Lung (tissue), 12 donors: ENCODE measurements around the gene GPR162. TPM values are rescaled to one million over a fixed set of nuclear protein-coding genes. Genes with fewer than 3 reads are reported as not detected.
A peak's percentile ranks its signal among the peaks of the same experiment; 100 is the strongest.

ENCODE experiments used
- ATAC-seq: fragments of 200-7000 bp; cut with Tn5 transposase; one replicate; pipeline ENCODE4 v1.9.1; 2020; ENCODE audit warnings: moderate number of reproducible peaks; ENCODE audit not compliant: insufficient read depth, low FRiP score
- DNase-seq, 3 donors: peaks; one replicate each; pipeline ENCODE4 v3.0.0-alpha.2; 2013 to 2017
- H3K27ac ChIP-seq, 2 donors: one replicate each; pipeline ENCODE4 v1.5.1; 2013; ENCODE audit warnings: mild to moderate bottlenecking in 2 of 2, moderate library complexity in 2 of 2, control low read depth in 1 of 2, inconsistent platforms in 1 of 2, low read depth in 1 of 2, low read length in 1 of 2
- H3K27me3 ChIP-seq, 3 donors: one replicate each; pipeline ENCODE4 v1.5.1; 2013; ENCODE audit warnings: low read length in 2 of 3; ENCODE audit not compliant: control insufficient read depth in 3 of 3, insufficient read depth in 3 of 3
- H3K36me3 ChIP-seq, 4 donors: one replicate each; pipeline ENCODE4 v1.5.1; 2013; ENCODE audit warnings: low read length in 4 of 4, mild to moderate bottlenecking in 1 of 4, moderate library complexity in 1 of 4; ENCODE audit not compliant: control insufficient read depth in 4 of 4, insufficient read depth in 4 of 4
- H3K4me1 ChIP-seq, 5 donors: one replicate each; pipeline ENCODE4 v1.5.1; 2013; ENCODE audit warnings: low read length in 5 of 5, mild to moderate bottlenecking in 2 of 5, moderate library complexity in 1 of 5; ENCODE audit not compliant: control insufficient read depth in 5 of 5, insufficient read depth in 5 of 5
- H3K4me3 ChIP-seq: one replicate; pipeline ENCODE4 v1.5.1; 2013; ENCODE audit warnings: mild to moderate bottlenecking, control low read depth, moderate library complexity
- H3K9ac ChIP-seq, 2 donors: one replicate each; pipeline ENCODE4 v1.5.1; 2013; ENCODE audit warnings: low read length in 2 of 2, control low read depth in 1 of 2; ENCODE audit not compliant: insufficient read depth in 1 of 2
- H3K9me3 ChIP-seq, 4 donors: one replicate each; pipeline ENCODE4 v1.5.1; 2013; ENCODE audit warnings: low read length in 3 of 4, mild to moderate bottlenecking in 1 of 4, moderate library complexity in 1 of 4; ENCODE audit not compliant: control insufficient read depth in 4 of 4, insufficient read depth in 3 of 4
- CTCF ChIP-seq: IDR thresholded peaks from 2 replicates; pipeline ENCODE4 v1.5.1; 2012; ENCODE audit warnings: mild to moderate bottlenecking; ENCODE audit errors: control extremely low read depth, extremely low read depth
- WGBS, 2 donors: extraction: QIAGEN DNeasy Blood & Tissue Kit; methylation state at CpG; one replicate each; pipeline ENCODE4 v1.1.7; 2013; 5-methylcytosine and 5-hydroxymethylcytosine counted together
- polyA plus RNA-seq, 2 donors: library from polyadenylated mRNA; stranded (reverse); fragments of 200-250 nt; gene quantifications; one replicate each; pipeline ENCODE4 v1.2.1, GENCODE V29; 2013
- total RNA-seq, 2 donors: library from RNA; depleted of rRNA in 1 of 2; stranded (reverse); fragments of >200 nt in 1 of 2; gene quantifications; one replicate each; pipeline ENCODE4 v1.2.1, GENCODE V29; 2014 to 2021
- donor health status: control.
- donor health status: control.
- donor health status: Bipolar disorder and iron deficiency.
- donor health status: healthy.
- donor health status: DM: yes; HTN: yes; CAD: no.

Gene GPR162
- total and polyA plus RNA-seq, 4 donors = 22.8 to 36.0 (median 24.0) TPM

- Histone ChIP-seq H3K27me3 (peaks cover 0 to 2% (median 0%) of the 10 kb centered on the region in 3 donors), H3K4me3 (no peak overlapping the region), H3K9me3 (peaks cover 0 to 2% (median 0%) of the 10 kb centered on the region in 4 donors), H3K4me1 (peaks cover 5 to 39% (median 17%) of the 10 kb centered on the region in 5 donors), H3K9ac (no peak overlapping the region), H3K36me3 (peaks cover 0 to 23% (median 14%) of the 10 kb centered on the region in 4 donors), H3K27ac (no peak overlapping the region)
- WGBS, 2 donors = 76 to 81% methylated on average over 19 to 21 of the region's 21 CpGs
- DNase-seq (no peak), ATAC-seq (no peak)
- TF ChIP-seq CTCF = no peak
Measured at GRCh38 chr12:6772726-6773589, 48.7 kb upstream of the GPR162 start.

GRCh38 chr12:6773590-6774351 lies 47.9 kb upstream of the GPR162 start:
- Histone ChIP-seq H3K36me3 (peaks cover 0 to 23% (median 14%) of the 10 kb centered on the region in 4 donors), H3K4me1 (peaks cover 0 to 38% (median 15%) of the 10 kb centered on the region in 5 donors), H3K27me3 (peaks cover 0 to 2% (median 0%) of the 10 kb centered on the region in 3 donors), H3K4me3 (no peak overlapping the region), H3K9ac (no peak overlapping the region), H3K9me3 (peaks cover 0 to 2% (median 0%) of the 10 kb centered on the region in 4 donors), H3K27ac (no peak overlapping the region)
- ATAC-seq (no peak), DNase-seq (peak in 1 of 3 donors; percentile 29)
- TF ChIP-seq CTCF = no peak
- 25 to 49% methylated on average over 47 to 60 of the region's 60 CpGs for WGBS, 2 donors

GRCh38 chr12:6774499-6775062 lies 47.0 kb upstream of the GPR162 start:
- Histone ChIP-seq H3K9me3 (peaks cover 0 to 2% (median 0%) of the 10 kb centered on the region in 4 donors), H3K4me3 (no peak overlapping the region), H3K4me1 (peaks cover 0 to 36% (median 7%) of the 10 kb centered on the region in 5 donors), H3K27ac (peak overlapping the region in 1 of 2 donors; percentile 33), H3K36me3 (peaks cover 0 to 22% (median 12%) of the 10 kb centered on the region in 4 donors), H3K27me3 (peaks cover 0 to 2% (median 0%) of the 10 kb centered on the region in 3 donors), H3K9ac (no peak overlapping the region)
- 74 to 79% methylated on average over 15 of the region's 15 CpGs for WGBS, 2 donors
- DNase-seq (peak in 1 of 3 donors; percentile 67), ATAC-seq (no peak)
- TF ChIP-seq CTCF = no peak
